Fibroblast of the conjunctiva (primary cell): ENCODE data around the gene MAGED4B.
"Not testable (repeated sequence)": the region's sequence is repeated elsewhere in the genome, so short reads cannot be mapped to it uniquely, and the experiment has no call there.

ENCODE experiments used
- DNase-seq: peaks from one replicate; pipeline ENCODE4 v3.0.0-alpha.2; 2010; ENCODE audit warnings: low read depth

MAGED4B gene

GRCh38 chrX:52068666-52069640, at the start of gene MAGED4B:
MAGED4B (minus strand) TSS chrX:52069183; CDS start chrX:52068172, 1,011 bp downstream.
- not testable (repeated sequence) for DNase-seq

GRCh38 chrX:52118262-52118661, 49.3 kb upstream of the MAGED4B start:
- no peak for DNase-seq

- DNase-seq, result no peak
Measured at GRCh38 chrX:52082578-52082977, 13.6 kb upstream of the MAGED4B start.

GRCh38 chrX:52078131-52078530, 9.1 kb upstream of the MAGED4B start:
- DNase-seq, result no peak

GRCh38 chrX:52042288-52042687, 26.7 kb downstream of the MAGED4B start:
- DNase-seq, result not testable (repeated sequence)

GRCh38 chrX:52034211-52034610, 34.8 kb downstream of the MAGED4B start:
- no peak for DNase-seq

- DNase-seq, result no peak
Measured at GRCh38 chrX:52031371-52031770, 37.6 kb downstream of the MAGED4B start.

GRCh38 chrX:52015794-52016193, 53.2 kb downstream of the MAGED4B start:
- DNase-seq, result no peak
